Neural progenitor cell (in vitro differentiated cells): ENCODE data around the gene COP1.
"Not testable (repeated sequence)": the region's sequence is repeated elsewhere in the genome, so short reads cannot be mapped to it uniquely, and the experiment has no call there.

ENCODE experiments used
- CTCF ChIP-seq: fragments of 200-600 bp; sonication (generic); IDR thresholded peaks from 2 replicates; pipeline ENCODE4 v1.5.1; 2017; ENCODE audit warnings: antibody characterized with exemption, mild to moderate bottlenecking
- EZH2 ChIP-seq: fragments of 200-600 bp; sonication (generic); IDR thresholded peaks from 2 replicates; pipeline ENCODE4 v1.6.1; 2017; ENCODE audit warnings: antibody characterized with exemption, mild to moderate bottlenecking, moderate library complexity
- EZH2phosphoT487 ChIP-seq: fragments of 200-600 bp; sonication (generic); IDR thresholded peaks from 2 replicates; pipeline ENCODE4 v1.6.1; 2017; ENCODE audit warnings: antibody characterized with exemption

GRCh38 chr1:176087746-176088145 lies 119.3 kb downstream of the COP1 start:
- TF ChIP-seq CTCF, EZH2, EZH2phosphoT487: not testable (repeated sequence)
